Body of pancreas (tissue), 4 donors: ENCODE data around the gene GRIA1. TPM values are rescaled to one million over a fixed set of nuclear protein-coding genes. Genes with fewer than 3 reads are reported as not detected.

ENCODE experiments used
- ATAC-seq: fragments of 150-250 bp; one replicate; pipeline ENCODE4 v1.9.1; 2016
- DNase-seq, 4 donors: peaks; one replicate each; pipeline ENCODE4 v3.0.0-alpha.2; 2019
- H3K27ac ChIP-seq, 4 donors: fragments of 200-600 bp; sonication (generic); 1 replicate in 3 of 4; 2 replicates in 1 of 4; pipeline versions ENCODE4 v1.5.1 to v1.6.1; 2016 to 2019; ENCODE audit warnings: mild to moderate bottlenecking in 1 of 4, mixed read lengths in 1 of 4, moderate library complexity in 1 of 4
- H3K27me3 ChIP-seq, 2 donors: fragments of 200-600 bp; sonication (generic); one replicate each; pipeline ENCODE4 v1.6.0; 2016; ENCODE audit warnings: mild to moderate bottlenecking in 1 of 2
- H3K36me3 ChIP-seq, 2 donors: fragments of 200-600 bp; sonication (generic); replicated peaks in 1 of 2; 2 replicates each; pipeline ENCODE4 v1.5.1; 2016; ENCODE audit warnings: low read depth in 2 of 2; ENCODE audit not compliant: insufficient read depth in 1 of 2
- H3K4me1 ChIP-seq: fragments of 200-600 bp; sonication (generic); one replicate; pipeline ENCODE4 v1.6.0; 2016
- H3K4me3 ChIP-seq, 2 donors: fragments of 200-600 bp; sonication (generic); 1 replicate in 1 of 2; 2 replicates in 1 of 2; pipeline ENCODE4 v1.5.1; 2016 to 2019
- H3K9me3 ChIP-seq, 3 donors: fragments of 200-600 bp; sonication (generic); 1 replicate in 2 of 3; 2 replicates in 1 of 3; pipeline ENCODE4 v1.5.1; 2016
- CTCF ChIP-seq, 7 experiments: fragments of 450-650 bp in 4 of 7; fragments of 200-600 bp in 3 of 7; sonication (generic) in 3 of 7; IDR thresholded peaks; one replicate each; pipeline ENCODE4 v1.5.1; 2016 to 2019; ENCODE audit warnings: antibody characterized with exemption in 7 of 7
- POLR2A ChIP-seq, 3 donors: fragments of 450-650 bp; IDR thresholded peaks; one replicate each; pipeline ENCODE4 v1.6.1; 2016; ENCODE audit warnings: antibody characterized with exemption in 3 of 3, mild to moderate bottlenecking in 2 of 3
- WGBS, 2 donors: methylation state at CpG; one replicate each; pipeline ENCODE4 v1.1.5; 2017; 5-methylcytosine and 5-hydroxymethylcytosine counted together
- intact Hi-C: fragments of 100-400 bp; cut with DNase I; formaldehyde crosslinking; loops from one replicate; pipeline ENCODE4 v1.15.1; 2023
- total RNA-seq, 2 donors: library from RNA; depleted of rRNA; stranded (reverse); fragments of >200 nt; gene quantifications; one replicate each; pipeline ENCODE4 v1.1.0, GENCODE V29; 2016

GRIA1 gene
- total RNA-seq, 2 donors from 2014 or later: 0.26 to 2.6 TPM

DNA sequence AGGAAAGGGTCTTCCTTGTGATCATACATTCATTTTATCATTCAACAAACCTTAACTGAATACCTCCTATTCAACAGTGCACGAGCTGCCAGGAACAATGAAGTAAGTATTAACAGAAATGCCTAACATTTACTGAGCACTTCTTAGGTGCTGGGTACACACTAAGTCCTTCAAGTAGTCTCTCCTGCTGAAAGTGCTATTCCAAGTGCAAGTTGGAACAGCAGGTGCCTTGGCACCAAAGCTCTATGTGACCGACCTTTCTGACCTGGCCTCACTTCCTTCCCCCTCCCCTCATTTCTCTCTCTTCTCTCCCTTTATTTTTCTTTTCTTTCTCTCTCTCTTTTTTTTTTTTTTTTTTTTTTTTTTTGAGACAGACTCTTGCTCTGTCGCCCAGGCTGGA lies 94.5 kb downstream of the GRIA1 start:
- H3K4me3 ChIP-seq: no peak overlapping the region
- intact Hi-C loops: no loop called here
- no peaks in the 10 kb centered on the region for H3K36me3 ChIP-seq
- no peak overlapping the region for H3K27ac ChIP-seq
- ATAC-seq (no peak), DNase-seq (no peak)
- no peaks in the 10 kb centered on the region for H3K27me3 ChIP-seq
- no peak for TF ChIP-seq CTCF (IDR thresholded peaks at IDR 0.05)
- TF ChIP-seq POLR2A (IDR thresholded peaks at IDR 0.05): no peak
- H3K9me3 ChIP-seq: no peaks in the 10 kb centered on the region
- 44 to 65% methylated on average over 3 of the region's 3 CpGs for WGBS, 2 donors
- H3K4me1 ChIP-seq: no peaks in the 10 kb centered on the region

GRCh38 chr5:153585622-153586277 lies 95.3 kb downstream of the GRIA1 start:
- no peaks in the 10 kb centered on the region for H3K27me3 ChIP-seq
- TF ChIP-seq POLR2A (IDR thresholded peaks at IDR 0.05): no peak
- no peak for TF ChIP-seq CTCF (IDR thresholded peaks at IDR 0.05)
- H3K4me3 ChIP-seq: no peak overlapping the region
- no peaks in the 10 kb centered on the region for H3K36me3 ChIP-seq
- no peaks in the 10 kb centered on the region for H3K9me3 ChIP-seq
- no peak overlapping the region for H3K27ac ChIP-seq
- intact Hi-C loops: no loop called here
- H3K4me1 ChIP-seq: no peaks in the 10 kb centered on the region
- no peak for ATAC-seq
- WGBS, 2 donors: 37 to 66% methylated on average over 2 of the region's 2 CpGs
- no peak for DNase-seq

DNA sequence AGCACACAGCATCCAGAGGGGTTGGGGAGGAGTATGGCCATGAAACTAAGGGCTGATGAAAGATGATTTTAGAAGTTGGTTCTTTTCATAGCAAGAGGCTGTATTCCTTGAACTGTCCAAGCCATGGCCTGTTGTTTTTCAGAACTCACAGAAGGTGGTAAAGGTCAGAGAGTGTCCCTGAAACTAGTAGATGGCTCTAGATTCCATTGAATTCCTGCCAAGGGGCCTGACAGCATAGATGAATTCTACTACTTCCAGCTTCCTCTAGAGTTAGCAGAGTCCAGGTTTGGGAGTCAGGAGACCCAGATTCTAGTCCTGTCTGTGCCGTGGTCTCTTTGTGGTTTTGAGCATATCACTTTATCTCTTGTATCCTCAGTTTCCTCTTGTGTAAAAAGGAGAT lies 101.6 kb downstream of the GRIA1 start:
- no peaks in the 10 kb centered on the region for H3K9me3 ChIP-seq
- TF ChIP-seq POLR2A (IDR thresholded peaks at IDR 0.05): no peak
- no peak for TF ChIP-seq CTCF (IDR thresholded peaks at IDR 0.05)
- H3K27me3 ChIP-seq: no peaks in the 10 kb centered on the region
- H3K4me1 ChIP-seq: no peaks in the 10 kb centered on the region
- WGBS, 2 donors: 44 to 62% methylated on average over 1 of the region's 1 CpG
- no peak overlapping the region for H3K4me3 ChIP-seq
- intact Hi-C loops: no loop called here
- no peaks in the 10 kb centered on the region for H3K36me3 ChIP-seq
- DNase-seq (peak in 1 of 4 donors; percentile 11), ATAC-seq (no peak)
- H3K27ac ChIP-seq: no peak overlapping the region

DNA sequence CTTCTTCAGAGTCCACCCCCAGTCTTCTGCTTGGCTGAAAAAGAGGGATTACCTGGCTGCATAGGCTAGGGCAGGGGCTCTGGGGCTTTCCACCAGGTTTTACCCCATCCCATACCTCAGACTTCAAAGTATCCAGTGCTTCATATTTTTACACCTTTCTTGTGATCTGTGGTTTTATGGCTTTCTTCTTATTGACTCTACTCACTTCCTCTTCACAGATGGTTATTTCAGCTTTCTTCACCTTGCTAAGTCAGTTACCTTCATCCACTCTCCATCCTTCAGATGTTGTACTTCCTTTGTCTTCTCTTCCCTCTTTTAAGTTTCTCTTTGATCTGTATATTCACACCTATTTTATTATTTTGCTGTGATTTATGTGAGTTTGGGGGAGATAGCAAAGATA lies 104.3 kb downstream of the GRIA1 start:
- DNase-seq (no peak), ATAC-seq (no peak)
- Histone ChIP-seq H3K27me3 (no peaks in the 10 kb centered on the region), H3K4me1 (no peaks in the 10 kb centered on the region), H3K27ac (no peak overlapping the region), H3K36me3 (no peaks in the 10 kb centered on the region), H3K9me3 (no peaks in the 10 kb centered on the region), H3K4me3 (no peak overlapping the region)
- TF ChIP-seq POLR2A (IDR thresholded peaks at IDR 0.05): no peak
- TF ChIP-seq CTCF (IDR thresholded peaks at IDR 0.05): no peak
- intact Hi-C loops: no loop called here

GRCh38 chr5:153598099-153598498 lies 107.6 kb downstream of the GRIA1 start:
- Histone ChIP-seq H3K27me3 (no peaks in the 10 kb centered on the region), H3K36me3 (no peaks in the 10 kb centered on the region), H3K4me1 (no peaks in the 10 kb centered on the region), H3K27ac (no peak overlapping the region), H3K9me3 (no peaks in the 10 kb centered on the region), H3K4me3 (no peak overlapping the region)
- no peak for ATAC-seq
- TF ChIP-seq POLR2A (IDR thresholded peaks at IDR 0.05): no peak
- TF ChIP-seq CTCF (IDR thresholded peaks at IDR 0.05): no peak
- intact Hi-C loops: no loop called here
- no peak for DNase-seq
